ENCODE results near the gene UNC93A.
"Not testable (repeated sequence)": the region's sequence is repeated elsewhere in the genome, so short reads cannot be mapped to it uniquely, and the experiment has no call there.

The UNC93A gene

DNA sequence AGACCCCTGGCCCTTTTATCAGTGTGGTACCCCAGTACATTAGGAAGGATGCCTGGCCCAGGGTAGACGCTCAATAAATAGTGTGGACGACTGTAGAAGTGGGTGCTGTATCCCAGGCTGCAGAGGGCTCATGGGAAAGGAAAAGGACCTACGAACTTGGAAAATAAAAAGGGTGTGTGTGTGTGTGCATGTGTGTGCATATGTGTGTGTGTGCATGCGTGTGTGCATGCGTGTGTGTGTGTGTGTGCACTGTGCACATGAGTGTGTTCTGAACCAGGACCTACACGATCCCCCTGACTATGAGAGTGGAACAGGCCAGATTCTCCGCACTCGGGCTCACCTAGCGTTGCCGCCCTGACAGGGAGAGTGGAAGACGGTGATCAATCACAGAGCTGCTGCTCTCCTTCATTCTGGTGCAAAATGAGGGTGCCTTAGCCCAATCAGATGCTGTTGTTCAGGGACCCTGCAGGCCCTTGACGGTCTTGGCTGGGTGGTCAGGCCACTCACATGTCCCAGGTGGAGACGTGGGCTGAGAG lies 3.5 kb upstream of the UNC93A start:
- H3K27me3 ChIP-seq (replicated peaks in 2 of 5; ENCODE audit: control insufficient read depth in 4 of 5, insufficient read depth in 5 of 5, low read length in 4 of 5) = peaks cover 0 to 24% (median 12%) of the 10 kb centered on the region in 5 experiments
- no peaks in the 10 kb centered on the region for H3K4me1 ChIP-seq (ENCODE audit: control extremely low read depth in 1 of 4, control insufficient read depth in 4 of 4, insufficient read depth in 4 of 4, low read length in 3 of 4)
- 98% methylated on average over 8 of the region's 13 CpGs for WGBS (ENCODE audit: insufficient coverage)
- H3K9me3 ChIP-seq (ENCODE audit: control extremely low read depth in 1 of 5, control insufficient read depth in 4 of 5, insufficient read depth in 2 of 5, low read depth in 1 of 5, low read length in 4 of 5) = no peaks in the 10 kb centered on the region
- CTCF ChIA-PET = interaction anchor here (0.7 to 1.0 kb wide), 2 partner anchors 11 to 12 kb away, joined by 3 read pairs; no protein-coding TSS in a partner anchor
- POLR2A ChIA-PET = no interaction called here
- no peaks in the 10 kb centered on the region for H3K36me3 ChIP-seq (ENCODE audit: control insufficient read depth in 4 of 4, insufficient read depth in 4 of 4, low read length in 3 of 4)
- no peak for DNase-seq
- no peak overlapping the region for H3K27ac ChIP-seq (ENCODE audit: insufficient read depth in 1 of 2, low read depth in 1 of 2, low read length in 2 of 2, poor library complexity in 1 of 2, severe bottlenecking in 2 of 2)
- no peak overlapping the region for H3K4me3 ChIP-seq (ENCODE audit: control insufficient read depth in 1 of 7, extremely low read depth in 1 of 7, insufficient read depth in 4 of 7, low read depth in 2 of 7, low read length in 6 of 7)

DNA sequence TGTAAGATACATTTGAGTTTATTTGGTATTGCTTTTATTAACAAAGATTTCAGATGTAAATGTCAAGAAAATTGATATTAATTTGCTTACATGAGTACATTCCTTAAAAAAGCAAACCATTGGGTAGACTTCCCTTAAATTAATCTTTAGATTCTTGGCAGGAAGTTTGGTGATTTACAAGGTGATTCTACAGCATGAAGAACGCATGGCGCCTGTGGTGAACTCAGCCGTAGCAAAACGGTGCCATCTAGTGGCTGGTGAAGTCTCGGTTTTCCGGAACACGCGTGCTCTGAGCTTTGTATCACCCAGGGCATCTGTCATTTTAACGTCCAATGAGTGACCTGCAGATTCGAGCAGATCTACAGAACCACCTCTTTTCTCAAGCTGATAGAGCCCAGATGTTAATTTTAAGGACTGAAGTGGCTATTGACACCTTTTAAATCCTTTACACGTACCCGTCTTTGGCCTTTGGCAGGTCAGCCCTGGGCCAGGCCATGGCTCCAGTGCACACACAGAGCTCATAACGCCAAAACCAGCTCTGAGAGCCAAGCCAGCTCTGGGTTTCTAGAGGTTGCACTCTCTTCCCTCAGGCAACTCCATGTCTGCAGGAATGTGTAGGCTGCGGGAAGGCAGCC lies 2.4 kb upstream of the UNC93A start:
- DNase-seq = peak; percentile 30 to 69 (median 65)
- H3K4me1 ChIP-seq (ENCODE audit: control extremely low read depth in 1 of 4, control insufficient read depth in 4 of 4, insufficient read depth in 4 of 4, low read length in 3 of 4); POLR2A ChIA-PET; CTCF ChIA-PET; H3K36me3 ChIP-seq (ENCODE audit: control insufficient read depth in 4 of 4, insufficient read depth in 4 of 4, low read length in 3 of 4); H3K4me3 ChIP-seq (ENCODE audit: control insufficient read depth in 1 of 7, extremely low read depth in 1 of 7, insufficient read depth in 4 of 7, low read depth in 2 of 7, low read length in 6 of 7); H3K27ac ChIP-seq (ENCODE audit: insufficient read depth in 1 of 2, low read depth in 1 of 2, low read length in 2 of 2, poor library complexity in 1 of 2, severe bottlenecking in 2 of 2); H3K9me3 ChIP-seq (ENCODE audit: control extremely low read depth in 1 of 5, control insufficient read depth in 4 of 5, insufficient read depth in 2 of 5, low read depth in 1 of 5, low read length in 4 of 5): not testable (repeated sequence)
- peaks cover 0 to 25% (median 12%) of the 10 kb centered on the region in 5 experiments for H3K27me3 ChIP-seq (replicated peaks in 2 of 5; ENCODE audit: control insufficient read depth in 4 of 5, insufficient read depth in 5 of 5, low read length in 4 of 5)
- 38% methylated on average over 4 of the region's 14 CpGs for WGBS (ENCODE audit: insufficient coverage)

DNA sequence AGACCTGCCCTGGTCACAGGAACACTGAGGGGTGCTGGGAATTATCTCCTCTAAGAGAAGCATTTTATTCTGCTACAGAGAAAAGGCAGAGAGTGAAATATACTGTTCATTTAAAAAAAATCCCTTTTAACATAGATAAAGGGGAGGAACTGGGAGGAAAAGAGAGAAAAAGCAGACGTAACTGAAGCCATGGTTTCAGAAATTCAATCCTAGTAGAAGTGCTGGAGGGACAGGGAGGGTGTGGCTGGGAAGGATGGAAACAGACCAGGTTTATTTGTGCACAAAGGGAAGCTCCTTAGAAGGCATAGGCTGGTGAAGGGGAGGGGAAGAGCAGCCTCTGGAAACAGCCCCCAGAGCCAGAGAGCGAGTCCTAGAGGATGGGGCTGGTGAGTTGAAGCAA lies 1.8 kb upstream of the UNC93A start:
- CTCF ChIA-PET = interaction anchor here (1.4 kb wide), 2 partner anchors 55 to 65 kb away, joined by 4 to 5 read pairs; no protein-coding TSS in a partner anchor
- POLR2A ChIA-PET = not testable (repeated sequence)

DNA sequence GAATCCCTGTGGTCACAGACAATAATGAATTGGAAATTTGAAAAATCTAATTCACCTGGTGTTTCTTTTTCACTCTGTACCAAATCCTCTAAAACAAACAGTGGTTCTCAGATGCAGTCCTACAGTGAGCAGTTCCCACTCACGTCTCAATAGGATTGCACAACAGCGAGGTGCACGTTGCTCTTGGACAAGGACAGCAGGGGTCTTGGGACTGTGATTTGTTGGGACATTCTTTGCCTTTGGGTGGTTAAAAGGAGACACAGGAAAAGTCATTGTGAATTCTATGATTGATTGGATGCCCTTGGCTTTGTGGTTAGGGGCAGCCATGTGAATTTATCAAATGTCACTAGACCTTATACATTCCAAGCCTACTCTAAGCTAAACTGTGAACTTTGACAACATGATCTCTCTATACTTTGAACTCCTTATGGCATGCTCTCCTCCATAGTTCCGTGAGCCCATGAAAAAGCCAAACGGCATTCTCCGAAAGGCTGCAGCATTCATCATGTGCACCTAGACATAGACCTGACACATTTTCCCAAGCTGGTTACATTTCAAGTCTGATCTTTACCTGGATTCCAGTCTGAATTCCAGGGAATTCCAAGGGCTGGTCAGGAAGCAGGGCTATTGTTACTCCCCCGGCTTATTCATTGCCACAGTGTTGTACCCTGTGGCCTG lies 647 bp downstream of the UNC93A start:
- Histone ChIP-seq H3K36me3 (ENCODE audit: control insufficient read depth in 4 of 4, insufficient read depth in 4 of 4, low read length in 3 of 4) (no peaks in the 10 kb centered on the region), H3K27me3 (replicated peaks in 2 of 5; ENCODE audit: control insufficient read depth in 4 of 5, insufficient read depth in 5 of 5, low read length in 4 of 5) (peaks cover 0 to 25% (median 12%) of the 10 kb centered on the region in 5 experiments), H3K4me3 (ENCODE audit: control insufficient read depth in 1 of 7, extremely low read depth in 1 of 7, insufficient read depth in 4 of 7, low read depth in 2 of 7, low read length in 6 of 7) (no peak overlapping the region), H3K4me1 (ENCODE audit: control extremely low read depth in 1 of 4, control insufficient read depth in 4 of 4, insufficient read depth in 4 of 4, low read length in 3 of 4) (no peaks in the 10 kb centered on the region), H3K9me3 (ENCODE audit: control extremely low read depth in 1 of 5, control insufficient read depth in 4 of 5, insufficient read depth in 2 of 5, low read depth in 1 of 5, low read length in 4 of 5) (no peaks in the 10 kb centered on the region), H3K27ac (ENCODE audit: insufficient read depth in 1 of 2, low read depth in 1 of 2, low read length in 2 of 2, poor library complexity in 1 of 2, severe bottlenecking in 2 of 2) (no peak overlapping the region)
- POLR2A ChIA-PET = no interaction called here
- WGBS (ENCODE audit: insufficient coverage) = 70% methylated on average over 5 of the region's 7 CpGs
- CTCF ChIA-PET = interaction anchor here (1.1 to 2.4 kb wide), 4 partner anchors 10 to 76 kb away, joined by 3 to 11 read pairs (median 6); no protein-coding TSS in a partner anchor
- DNase-seq = no peak

More for the DNA sequence above, 1.8 kb upstream of the UNC93A start:
- not testable (repeated sequence) for H3K36me3 ChIP-seq (ENCODE audit: control insufficient read depth in 4 of 4, insufficient read depth in 4 of 4, low read length in 3 of 4); H3K27ac ChIP-seq (ENCODE audit: insufficient read depth in 1 of 2, low read depth in 1 of 2, low read length in 2 of 2, poor library complexity in 1 of 2, severe bottlenecking in 2 of 2); H3K4me3 ChIP-seq (ENCODE audit: control insufficient read depth in 1 of 7, extremely low read depth in 1 of 7, insufficient read depth in 4 of 7, low read depth in 2 of 7, low read length in 6 of 7); DNase-seq; H3K4me1 ChIP-seq (ENCODE audit: control extremely low read depth in 1 of 4, control insufficient read depth in 4 of 4, insufficient read depth in 4 of 4, low read length in 3 of 4); H3K9me3 ChIP-seq (ENCODE audit: control extremely low read depth in 1 of 5, control insufficient read depth in 4 of 5, insufficient read depth in 2 of 5, low read depth in 1 of 5, low read length in 4 of 5)
- H3K27me3 ChIP-seq (replicated peaks in 2 of 5; ENCODE audit: control insufficient read depth in 4 of 5, insufficient read depth in 5 of 5, low read length in 4 of 5) = peaks cover 0 to 25% (median 12%) of the 10 kb centered on the region in 5 experiments
- WGBS (ENCODE audit: insufficient coverage) = no CpG with 5 or more reads among the region's 2 CpGs

DNA sequence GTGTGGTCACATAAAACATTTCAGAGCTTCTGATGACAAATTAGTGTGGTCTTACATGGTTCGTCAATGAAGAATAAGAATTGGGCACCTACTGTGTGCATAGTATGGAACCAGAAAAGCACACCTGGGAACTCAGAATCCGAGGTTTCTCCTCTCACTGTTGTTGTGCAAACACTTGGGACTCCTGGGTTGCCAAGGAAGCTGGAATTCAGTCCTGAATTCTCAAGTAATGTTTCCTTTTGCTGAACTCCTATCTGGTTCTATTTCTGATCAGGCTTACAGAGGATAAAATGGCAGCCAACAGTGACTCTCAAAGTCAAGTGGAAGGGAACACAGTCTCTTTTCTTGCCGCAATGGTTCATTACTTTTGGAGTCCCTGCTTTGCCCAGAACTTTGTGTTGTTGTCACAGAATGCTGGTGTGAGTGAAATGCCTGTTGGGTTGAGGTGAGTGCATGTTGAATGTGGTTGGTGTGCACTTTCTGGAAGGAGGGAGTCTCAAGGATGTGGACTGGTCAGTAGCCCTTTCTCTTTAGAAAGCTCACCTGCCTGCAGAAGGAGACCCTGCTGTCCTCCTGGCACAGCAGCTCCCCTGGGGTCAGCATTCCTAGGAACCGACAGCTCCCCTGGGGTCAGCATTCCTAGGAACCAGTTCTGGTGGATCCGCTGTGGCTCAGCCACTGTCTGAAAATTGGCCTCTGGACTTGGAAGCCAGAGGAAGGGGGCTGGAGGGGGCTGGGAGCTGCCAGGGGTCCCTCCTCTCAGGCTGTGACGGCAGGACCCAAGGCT lies 1.4 kb downstream of the UNC93A start:
- WGBS (ENCODE audit: insufficient coverage) = 72% methylated on average over 6 of the region's 6 CpGs
- Histone ChIP-seq H3K27me3 (replicated peaks in 2 of 5; ENCODE audit: control insufficient read depth in 4 of 5, insufficient read depth in 5 of 5, low read length in 4 of 5) (peaks cover 0 to 25% (median 12%) of the 10 kb centered on the region in 5 experiments), H3K36me3 (ENCODE audit: control insufficient read depth in 4 of 4, insufficient read depth in 4 of 4, low read length in 3 of 4) (no peaks in the 10 kb centered on the region), H3K27ac (ENCODE audit: insufficient read depth in 1 of 2, low read depth in 1 of 2, low read length in 2 of 2, poor library complexity in 1 of 2, severe bottlenecking in 2 of 2) (no peak overlapping the region), H3K9me3 (ENCODE audit: control extremely low read depth in 1 of 5, control insufficient read depth in 4 of 5, insufficient read depth in 2 of 5, low read depth in 1 of 5, low read length in 4 of 5) (no peaks in the 10 kb centered on the region), H3K4me3 (ENCODE audit: control insufficient read depth in 1 of 7, extremely low read depth in 1 of 7, insufficient read depth in 4 of 7, low read depth in 2 of 7, low read length in 6 of 7) (no peak overlapping the region), H3K4me1 (ENCODE audit: control extremely low read depth in 1 of 4, control insufficient read depth in 4 of 4, insufficient read depth in 4 of 4, low read length in 3 of 4) (no peaks in the 10 kb centered on the region)
- POLR2A ChIA-PET = no interaction called here
- no peak for DNase-seq
- CTCF ChIA-PET = interaction anchor here (0.5 to 2.4 kb wide), 7 partner anchors 11 to 77 kb away, joined by 3 to 7 read pairs (median 4); no protein-coding TSS in a partner anchor

DNA sequence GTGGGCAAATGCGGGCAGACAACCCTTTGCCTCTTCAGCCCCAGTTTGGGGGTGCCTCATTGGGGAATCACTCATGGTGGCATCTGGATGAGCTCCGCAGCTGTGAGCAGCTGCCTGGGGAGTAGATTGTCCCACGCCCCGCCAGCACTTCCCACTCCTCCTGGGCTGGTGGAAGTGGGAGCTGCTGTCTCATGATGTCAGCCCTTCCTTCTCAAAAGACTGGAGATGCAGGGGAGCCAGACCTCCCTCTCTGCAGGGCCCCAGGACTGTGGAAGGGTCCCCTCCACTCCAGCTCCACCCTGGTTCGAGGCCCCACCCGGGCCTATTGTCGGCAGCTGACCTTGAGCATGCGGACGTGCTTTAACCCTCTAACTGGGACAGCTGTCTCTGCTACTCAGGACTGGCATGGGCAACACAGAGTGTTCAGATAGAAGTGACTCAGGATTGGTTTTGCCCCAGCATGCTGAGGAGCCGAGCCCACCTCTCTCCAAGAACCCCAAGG lies 2.0 kb downstream of the UNC93A start:
- no peak for DNase-seq
- WGBS (ENCODE audit: insufficient coverage) = 92% methylated on average over 9 of the region's 10 CpGs
- CTCF ChIA-PET = interaction anchor here (0.5 to 1.6 kb wide), 4 partner anchors 11 to 78 kb away, joined by 3 to 4 read pairs (median 4); no protein-coding TSS in a partner anchor
- H3K36me3 ChIP-seq (ENCODE audit: control insufficient read depth in 4 of 4, insufficient read depth in 4 of 4, low read length in 3 of 4) = no peaks in the 10 kb centered on the region
- no peak overlapping the region for H3K4me3 ChIP-seq (ENCODE audit: control insufficient read depth in 1 of 7, extremely low read depth in 1 of 7, insufficient read depth in 4 of 7, low read depth in 2 of 7, low read length in 6 of 7)
- POLR2A ChIA-PET = no interaction called here
- H3K27ac ChIP-seq (ENCODE audit: insufficient read depth in 1 of 2, low read depth in 1 of 2, low read length in 2 of 2, poor library complexity in 1 of 2, severe bottlenecking in 2 of 2) = no peak overlapping the region
- H3K27me3 ChIP-seq (replicated peaks in 2 of 5; ENCODE audit: control insufficient read depth in 4 of 5, insufficient read depth in 5 of 5, low read length in 4 of 5) = peaks cover 0 to 25% (median 12%) of the 10 kb centered on the region in 5 experiments
- peaks cover 0 to 5% (median 0%) of the 10 kb centered on the region in 5 experiments for H3K9me3 ChIP-seq (ENCODE audit: control extremely low read depth in 1 of 5, control insufficient read depth in 4 of 5, insufficient read depth in 2 of 5, low read depth in 1 of 5, low read length in 4 of 5)
- H3K4me1 ChIP-seq (ENCODE audit: control extremely low read depth in 1 of 4, control insufficient read depth in 4 of 4, insufficient read depth in 4 of 4, low read length in 3 of 4) = no peaks in the 10 kb centered on the region
